ENCODE results near the gene FAM3C. TPM values are rescaled to one million over a fixed set of nuclear protein-coding genes. Genes with fewer than 3 reads are reported as not detected.

FAM3C gene
- total and polyA plus RNA-seq, 12 donors = 17.1 to 138 (median 36.8) TPM

- no peak for DNase-seq
- no peak overlapping the region for H3K4me3 ChIP-seq
- peaks cover 0 to 4% (median 0%) of the 10 kb centered on the region in 3 donors for H3K9me3 ChIP-seq (replicated peaks in 1 of 3)
- H3K36me3 ChIP-seq (replicated peaks in 1 of 2) = no peaks in the 10 kb centered on the region
- H3K27me3 ChIP-seq = no peaks in the 10 kb centered on the region
- 65 to 83% (median 81%) methylated on average over 2 of the region's 2 CpGs for WGBS, 4 donors
- intact Hi-C loops (cut with DNase I) = no loop called here
- TF ChIP-seq, protein P1, sequence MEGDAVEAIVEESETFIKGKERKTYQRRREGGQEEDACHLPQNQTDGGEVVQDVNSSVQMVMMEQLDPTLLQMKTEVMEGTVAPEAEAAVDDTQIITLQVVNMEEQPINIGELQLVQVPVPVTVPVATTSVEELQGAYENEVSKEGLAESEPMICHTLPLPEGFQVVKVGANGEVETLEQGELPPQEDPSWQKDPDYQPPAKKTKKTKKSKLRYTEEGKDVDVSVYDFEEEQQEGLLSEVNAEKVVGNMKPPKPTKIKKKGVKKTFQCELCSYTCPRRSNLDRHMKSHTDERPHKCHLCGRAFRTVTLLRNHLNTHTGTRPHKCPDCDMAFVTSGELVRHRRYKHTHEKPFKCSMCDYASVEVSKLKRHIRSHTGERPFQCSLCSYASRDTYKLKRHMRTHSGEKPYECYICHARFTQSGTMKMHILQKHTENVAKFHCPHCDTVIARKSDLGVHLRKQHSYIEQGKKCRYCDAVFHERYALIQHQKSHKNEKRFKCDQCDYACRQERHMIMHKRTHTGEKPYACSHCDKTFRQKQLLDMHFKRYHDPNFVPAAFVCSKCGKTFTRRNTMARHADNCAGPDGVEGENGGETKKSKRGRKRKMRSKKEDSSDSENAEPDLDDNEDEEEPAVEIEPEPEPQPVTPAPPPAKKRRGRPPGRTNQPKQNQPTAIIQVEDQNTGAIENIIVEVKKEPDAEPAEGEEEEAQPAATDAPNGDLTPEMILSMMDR (IDR thresholded peaks at IDR 0.05) = no peak
- no peak for TF ChIP-seq POLR2A (IDR thresholded peaks at IDR 0.05)
- H3K27ac ChIP-seq = no peak overlapping the region
- H3K4me1 ChIP-seq (replicated peaks in 1 of 2) = no peaks in the 10 kb centered on the region
Observed at GRCh38 chr7:121410829-121411596, 14.9 kb upstream of the FAM3C start.

- Histone ChIP-seq H3K27me3 (no peaks in the 10 kb centered on the region), H3K36me3 (replicated peaks in 1 of 2) (no peaks in the 10 kb centered on the region), H3K4me1 (replicated peaks in 1 of 2) (no peaks in the 10 kb centered on the region), H3K4me3 (no peak overlapping the region), H3K27ac (no peak overlapping the region), H3K9me3 (replicated peaks in 1 of 3) (peaks cover 0 to 4% (median 0%) of the 10 kb centered on the region in 3 donors)
- TF ChIP-seq, protein P1 (IDR thresholded peaks at IDR 0.05) = no peak
- TF ChIP-seq POLR2A (IDR thresholded peaks at IDR 0.05) = no peak
- intact Hi-C loops (cut with DNase I) = no loop called here
- DNase-seq = no peak
- 81 to 89% (median 83%) methylated on average over 1 to 2 of the region's 2 CpGs for WGBS, 4 donors
Observed at GRCh38 chr7:121406944-121407343, 10.8 kb upstream of the FAM3C start.

DNA sequence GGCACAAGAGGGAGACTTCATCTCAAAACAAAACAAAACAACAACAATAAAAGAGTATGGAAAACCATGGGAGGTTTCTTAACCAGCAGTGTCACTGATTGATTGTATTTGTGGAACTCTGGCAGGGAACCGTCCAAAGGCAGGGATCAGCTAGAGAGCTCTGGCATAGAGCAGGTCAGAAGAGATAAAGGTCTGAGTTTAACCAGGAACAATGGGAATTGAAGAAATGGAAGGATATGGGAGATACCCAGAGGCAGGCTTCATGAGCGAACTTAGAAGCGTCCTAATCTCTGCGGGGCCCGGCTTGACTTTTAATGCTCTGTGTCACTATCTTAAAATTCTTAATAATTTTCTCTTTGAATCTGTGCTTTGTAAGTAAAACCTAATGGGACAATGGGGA, 10.4 kb upstream of the FAM3C start:
- 91 to 93% (median 91%) methylated on average over 5 of the region's 5 CpGs for WGBS, 4 donors
- no peaks in the 10 kb centered on the region for H3K36me3 ChIP-seq (replicated peaks in 1 of 2)
- no peak overlapping the region for H3K27ac ChIP-seq
- TF ChIP-seq, protein P1 (IDR thresholded peaks at IDR 0.05) = no peak
- TF ChIP-seq POLR2A (IDR thresholded peaks at IDR 0.05) = no peak
- H3K27me3 ChIP-seq = no peaks in the 10 kb centered on the region
- no peaks in the 10 kb centered on the region for H3K4me1 ChIP-seq (replicated peaks in 1 of 2)
- H3K9me3 ChIP-seq (replicated peaks in 1 of 3) = peaks cover 0 to 4% (median 0%) of the 10 kb centered on the region in 3 donors
- no peak overlapping the region for H3K4me3 ChIP-seq
- intact Hi-C loops (cut with DNase I) = no loop called here
- DNase-seq = no peak

GRCh38 chr7:121404348-121404747, 8.2 kb upstream of the FAM3C start:
- no peaks in the 10 kb centered on the region for H3K4me1 ChIP-seq (replicated peaks in 1 of 2)
- no peaks in the 10 kb centered on the region for H3K27me3 ChIP-seq
- H3K4me3 ChIP-seq = no peak overlapping the region
- H3K36me3 ChIP-seq (replicated peaks in 1 of 2) = no peaks in the 10 kb centered on the region
- DNase-seq = no peak
- no peak overlapping the region for H3K27ac ChIP-seq
- TF ChIP-seq, protein P1 (IDR thresholded peaks at IDR 0.05) = no peak
- TF ChIP-seq POLR2A (IDR thresholded peaks at IDR 0.05) = no peak
- intact Hi-C loops (cut with DNase I) = no loop called here
- H3K9me3 ChIP-seq (replicated peaks in 1 of 3) = no peaks in the 10 kb centered on the region
- 92 to 94% (median 93%) methylated on average over 2 of the region's 2 CpGs for WGBS, 4 donors
